Smooth muscle cell (in vitro differentiated cells): ENCODE data around the gene UBA3. TPM values are rescaled to one million over a fixed set of nuclear protein-coding genes. Genes with fewer than 3 reads are reported as not detected.

Experiments used
- DNase-seq: peaks from one replicate; lab custom pipeline; 2025; ENCODE audit not compliant: unreplicated experiment; lab: John Stamatoyannopoulos, UW
- H2AFZ ChIP-seq: fragments of 200-600 bp; sonication (generic); 2 replicates; pipeline ENCODE4 v1.6.0; 2016; ENCODE audit warnings: antibody characterized with exemption, low read depth, mild to moderate bottlenecking
- H3F3A ChIP-seq: fragments of 200-600 bp; sonication (generic); 2 replicates; pipeline ENCODE4 v1.6.0; 2017; ENCODE audit warnings: antibody characterized with exemption, low read depth
- H3K27ac ChIP-seq: fragments of 200-600 bp; sonication (generic); 2 replicates; pipeline ENCODE4 v1.5.1; 2016; ENCODE audit warnings: low read depth, mild to moderate bottlenecking
- H3K27me3 ChIP-seq: fragments of 200-600 bp; sonication (generic); 2 replicates; pipeline ENCODE4 v1.6.1; 2016; ENCODE audit warnings: low read depth, mild to moderate bottlenecking
- H3K36me3 ChIP-seq: fragments of 200-600 bp; sonication (generic); 2 replicates; pipeline ENCODE4 v1.5.1; 2016; ENCODE audit warnings: low read depth
- H3K4me1 ChIP-seq: fragments of 200-600 bp; sonication (generic); 2 replicates; pipeline ENCODE4 v1.5.1; 2016; ENCODE audit warnings: low read depth
- H3K4me2 ChIP-seq: fragments of 200-600 bp; sonication (generic); 2 replicates; pipeline ENCODE4 v1.6.0; 2016; ENCODE audit warnings: mild to moderate bottlenecking
- H3K4me3 ChIP-seq: fragments of 200-600 bp; sonication (generic); 2 replicates; pipeline ENCODE4 v1.5.1; 2016; ENCODE audit warnings: mild to moderate bottlenecking
- H3K79me2 ChIP-seq: fragments of 200-600 bp; sonication (generic); 2 replicates; pipeline ENCODE4 v1.6.0; 2016; ENCODE audit warnings: low read depth, mild to moderate bottlenecking
- H3K9ac ChIP-seq: fragments of 200-600 bp; sonication (generic); 2 replicates; pipeline ENCODE4 v1.6.0; 2016; ENCODE audit warnings: low read depth
- H3K9me3 ChIP-seq: fragments of 200-600 bp; sonication (generic); replicated peaks from 2 replicates; pipeline ENCODE4 v1.5.1; 2016; ENCODE audit warnings: low read depth
- H4K20me1 ChIP-seq: fragments of 200-600 bp; sonication (generic); 2 replicates; pipeline ENCODE4 v1.6.0; 2016; ENCODE audit warnings: low read depth
- CTCF ChIP-seq: fragments of 200-600 bp; sonication (generic); IDR thresholded peaks from 2 replicates; pipeline ENCODE4 v1.5.1; 2017; ENCODE audit warnings: borderline replicate concordance, mild to moderate bottlenecking, antibody characterized with exemption; ENCODE audit not compliant: insufficient read depth, poor library complexity, severe bottlenecking
- WGBS: methylation state at CpG from one replicate; pipeline ENCODE4 v1.1.7; 2016; ENCODE audit warnings: low lambda C conversion rate; 5-methylcytosine and 5-hydroxymethylcytosine counted together
- polyA plus RNA-seq: library from polyadenylated mRNA; unstranded; fragments of >200 nt; fragmentation: Nextera tagmentation; extraction: Ambion mirVana; gene quantifications from 2 replicates; pipeline ENCODE4 v1.2.1, GENCODE V29; 2016
- total RNA-seq: library from RNA; depleted of rRNA; stranded (reverse); fragments of >200 nt; gene quantifications from 2 replicates; pipeline ENCODE4 v1.2.3, GENCODE V29; 2014

Gene UBA3
- total and polyA plus RNA-seq, 2 experiments from 2014 or later, result 47.5 to 71.2 TPM

GRCh38 chr3:69079269-69080159 is 651 bp downstream of the UBA3 start:
- H3K4me1 ChIP-seq, result peaks cover 34% of the 10 kb centered on the region

GRCh38 chr3:69072928-69073327 is 7.2 kb downstream of the UBA3 start:
- Histone ChIP-seq H3K9ac (no peak overlapping the region), H3K4me3 (no peak overlapping the region), H3K4me2 (no peak overlapping the region), H3K36me3 (peaks cover 7% of the 10 kb centered on the region), H3K79me2 (peaks cover 73% of the 10 kb centered on the region), H3K9me3 (no peaks in the 10 kb centered on the region), H3F3A (no peaks in the 10 kb centered on the region), H3K4me1 (no peaks in the 10 kb centered on the region), H3K27me3 (no peaks in the 10 kb centered on the region), H4K20me1 (peaks cover 51% of the 10 kb centered on the region), H2AFZ (no peak overlapping the region), H3K27ac (no peak overlapping the region)
- no peak for DNase-seq
- TF ChIP-seq CTCF, result no peak
- 96% methylated on average over 3 of the region's 3 CpGs for whole genome bisulfite sequencing

More at GRCh38 chr3:69079269-69080159, 651 bp downstream of the UBA3 start:
- WGBS, result 9% methylated on average over 18 of the region's 29 CpGs
- Histone ChIP-seq H3F3A (peaks cover 20% of the 10 kb centered on the region), H3K4me2 (peak overlapping the region; percentile 100), H3K79me2 (peaks cover 56% of the 10 kb centered on the region), H3K36me3 (no peaks in the 10 kb centered on the region), H4K20me1 (peaks cover 40% of the 10 kb centered on the region), H3K4me3 (peak overlapping the region; percentile 93), H3K9me3 (no peaks in the 10 kb centered on the region), H2AFZ (peak overlapping the region; percentile 75), H3K9ac (peak overlapping the region; percentile 96), H3K27ac (peak overlapping the region; percentile 24), H3K27me3 (no peaks in the 10 kb centered on the region)
- DNase-seq, result no peak
- TF ChIP-seq CTCF, result no peak

GRCh38 chr3:69066121-69066520 is 14.0 kb downstream of the UBA3 start:
- 89% methylated on average over 4 of the region's 4 CpGs for WGBS
- Histone ChIP-seq H3K36me3 (peaks cover 26% of the 10 kb centered on the region), H3K27ac (no peak overlapping the region), H3K4me2 (no peak overlapping the region), H3K4me1 (no peaks in the 10 kb centered on the region), H3F3A (no peaks in the 10 kb centered on the region), H3K79me2 (peaks cover 11% of the 10 kb centered on the region), H3K27me3 (no peaks in the 10 kb centered on the region), H3K9ac (no peak overlapping the region), H3K9me3 (no peaks in the 10 kb centered on the region), H4K20me1 (peaks cover 5% of the 10 kb centered on the region), H3K4me3 (no peak overlapping the region), H2AFZ (no peak overlapping the region)
- no peak for TF ChIP-seq CTCF
- no peak for DNase-seq
